IMR-90 (cell line): ENCODE data around the gene SLC27A4. TPM values are rescaled to one million over a fixed set of nuclear protein-coding genes. Genes with fewer than 3 reads are reported as not detected.
A peak's percentile ranks its signal among the peaks of the same experiment; 100 is the strongest.

ENCODE experiments used
- ATAC-seq: fragments of 200-7000 bp; cut with Tn5 transposase; 2 replicates; pipeline ENCODE4 v1.9.1; 2020; ENCODE audit warnings: low read depth, mild to moderate bottlenecking, moderate library complexity
- BruUV-seq: library from RNA; stranded (reverse); fragments of 400-500 nt; replicated peaks from 2 replicates; lab custom pipeline; 2021; lab: Mats Ljungman, UMichigan
- CTCF ChIA-PET: fragments of 300-600 bp; formaldehyde crosslinking; extraction: SDS; loops from one replicate; lab custom pipeline; 2021; ENCODE audit warnings: antibody characterized with exemption; lab: Yijun Ruan, JAX
- POLR2A ChIA-PET: fragments of 300-600 bp; sonication (Branson Sonifier 250); formaldehyde crosslinking; loops from one replicate; lab custom pipeline; 2022; ENCODE audit warnings: antibody characterized with exemption; ENCODE audit not compliant: unreplicated experiment; lab: Charles Lee
- DNase-seq: peaks from one replicate; pipeline ENCODE4 v3.0.0; 2013
- H2AFZ ChIP-seq: replicated peaks from 2 replicates; pipeline ENCODE3; 2013; ENCODE audit warnings: low read length, mild to moderate bottlenecking; ENCODE audit not compliant: poor library complexity
- H2AK5ac ChIP-seq: 2 replicates; pipeline ENCODE4 v1.6.1; 2013; ENCODE audit warnings: low read depth, low read length, inconsistent platforms
- H2AK9ac ChIP-seq: replicated peaks from 2 replicates; pipeline ENCODE3; 2013; ENCODE audit warnings: mild to moderate bottlenecking, low read depth, low read length, moderate library complexity; ENCODE audit not compliant: poor library complexity
- H2BK120ac ChIP-seq: 2 replicates; pipeline ENCODE4 v1.6.1; 2013; ENCODE audit warnings: low read depth, low read length, inconsistent platforms
- H2BK15ac ChIP-seq: 3 replicates; pipeline ENCODE4 v1.6.1; 2013; ENCODE audit warnings: low read depth, low read length, inconsistent platforms
- H2BK20ac ChIP-seq: 2 replicates; pipeline ENCODE4 v1.6.1; 2013; ENCODE audit warnings: low read depth, mild to moderate bottlenecking, inconsistent platforms, low read length, moderate library complexity
- H2BK5ac ChIP-seq: 2 replicates; pipeline ENCODE4 v1.6.1; 2013; ENCODE audit warnings: mild to moderate bottlenecking, low read depth, low read length, inconsistent platforms; ENCODE audit not compliant: poor library complexity, severe bottlenecking
- H3K14ac ChIP-seq: replicated peaks from 2 replicates; pipeline ENCODE4 v1.6.1; 2013; ENCODE audit warnings: low read depth, low read length, inconsistent platforms
- H3K18ac ChIP-seq: 2 replicates; pipeline ENCODE4 v1.6.1; 2013; ENCODE audit warnings: low read depth, low read length, control low read depth
- H3K23ac ChIP-seq: 2 replicates; pipeline ENCODE4 v1.6.1; 2013; ENCODE audit warnings: low read depth, low read length, inconsistent platforms
- H3K27ac ChIP-seq: 2 replicates; pipeline ENCODE4 v1.5.1; 2013; ENCODE audit warnings: mild to moderate bottlenecking, control low read depth, low read length; ENCODE audit not compliant: insufficient read depth
- H3K27me3 ChIP-seq: 2 replicates; pipeline ENCODE4 v1.6.1; 2013; ENCODE audit warnings: low read length; ENCODE audit not compliant: control insufficient read depth, insufficient read depth
- H3K36me3 ChIP-seq: 2 replicates; pipeline ENCODE4 v1.6.1; 2013; ENCODE audit warnings: low read length, mixed read lengths; ENCODE audit not compliant: control insufficient read depth, insufficient read depth
- H3K4ac ChIP-seq: 2 replicates; pipeline ENCODE4 v1.6.1; 2013; ENCODE audit warnings: low read depth, low read length, inconsistent platforms
- H3K4me1 ChIP-seq: 2 replicates; pipeline ENCODE4 v1.6.1; 2013; ENCODE audit warnings: low read length, mixed read lengths; ENCODE audit not compliant: control insufficient read depth, insufficient read depth
- H3K4me2 ChIP-seq: 2 replicates; pipeline ENCODE4 v1.6.1; 2013; ENCODE audit warnings: low read depth, mild to moderate bottlenecking, control low read depth, low read length, moderate library complexity
- H3K4me3 ChIP-seq: 2 replicates; pipeline ENCODE4 v1.5.1; 2013; ENCODE audit warnings: low read depth, mild to moderate bottlenecking, control low read depth, low read length, moderate library complexity; ENCODE audit not compliant: insufficient read depth
- H3K56ac ChIP-seq: 2 replicates; pipeline ENCODE4 v1.6.1; 2013; ENCODE audit warnings: low read length, inconsistent platforms; ENCODE audit not compliant: insufficient read depth; ENCODE audit errors: extremely low read depth
- H3K79me1 ChIP-seq, 2 experiments: 2 replicates each; pipeline ENCODE4 v1.6.1; 2013; ENCODE audit warnings: low read length in 2 of 2, inconsistent platforms in 1 of 2, low read depth in 1 of 2
- H3K9ac ChIP-seq: 2 replicates; pipeline ENCODE4 v1.6.1; 2013; ENCODE audit warnings: low read depth, low read length, control low read depth
- H3K9me1 ChIP-seq: 2 replicates; pipeline ENCODE4 v1.6.1; 2013; ENCODE audit warnings: low read length, inconsistent platforms; ENCODE audit not compliant: insufficient read depth
- H3K9me3 ChIP-seq: 2 replicates; pipeline ENCODE4 v1.6.1; 2013; ENCODE audit warnings: low read length; ENCODE audit not compliant: control insufficient read depth, insufficient read depth
- H4K20me1 ChIP-seq: 2 replicates; pipeline ENCODE4 v1.6.1; 2013; ENCODE audit warnings: low read length, inconsistent platforms; ENCODE audit not compliant: insufficient read depth
- H4K5ac ChIP-seq: 2 replicates; pipeline ENCODE4 v1.6.1; 2013; ENCODE audit warnings: mild to moderate bottlenecking, low read depth, low read length, control low read depth
- H4K8ac ChIP-seq, 2 experiments: 2 replicates each; pipeline ENCODE4 v1.6.1; 2013; ENCODE audit warnings: low read depth in 2 of 2, low read length in 2 of 2, control low read depth in 1 of 2, inconsistent platforms in 1 of 2
- H4K91ac ChIP-seq: 2 replicates; pipeline ENCODE4 v1.6.1; 2013; ENCODE audit warnings: low read depth, low read length, inconsistent platforms; ENCODE audit not compliant: insufficient read depth
- CEBPB ChIP-seq: IDR thresholded peaks from 2 replicates; pipeline ENCODE4 v1.6.1; 2012; ENCODE audit warnings: low read depth, low read length, improper control_type of control experiment
- CHD1 ChIP-seq: IDR thresholded peaks from 2 replicates; pipeline ENCODE4 v1.6.1; 2012; ENCODE audit warnings: low read depth, low read length, improper control_type of control experiment
- MAZ ChIP-seq: IDR thresholded peaks from 2 replicates; pipeline ENCODE4 v1.6.1; 2012; ENCODE audit warnings: low read depth, mild to moderate bottlenecking, low read length, improper control_type of control experiment, moderate library complexity, borderline replicate concordance
- RCOR1 ChIP-seq: IDR thresholded peaks from 2 replicates; pipeline ENCODE4 v1.6.1; 2012; ENCODE audit warnings: mild to moderate bottlenecking, low read length, improper control_type of control experiment; ENCODE audit not compliant: insufficient replicate concordance
- RFX5 ChIP-seq: IDR thresholded peaks from 2 replicates; pipeline ENCODE4 v1.8.0; 2012; ENCODE audit warnings: low read depth, mild to moderate bottlenecking, low read length, moderate library complexity
- SMC3 ChIP-seq: fragments of 150-350 bp; IDR thresholded peaks from 2 replicates; pipeline ENCODE4 v1.6.1; 2016; ENCODE audit warnings: low read depth, mild to moderate bottlenecking, antibody characterized with exemption, low read length, moderate library complexity
- WGBS, 2 experiments: methylation state at CpG; one replicate each; pipeline versions ENCODE4 v1.1.5 to v1.1.7; 2013; ENCODE audit warnings: missing lambda C conversion rate in 2 of 2; ENCODE audit not compliant: insufficient read length in 1 of 2; ENCODE audit errors: extremely low coverage in 2 of 2; 5-methylcytosine and 5-hydroxymethylcytosine counted together
- dilution Hi-C: fragments of 300-500 bp; cut with HindIII; formaldehyde crosslinking; loops from one replicate; pipeline ENCODE4 v1.14.3; 2018; ENCODE audit warnings: low sequenced_read_pairs; ENCODE audit not compliant: unreplicated experiment
- in situ Hi-C: fragments of 300-500 bp; cut with MboI; formaldehyde crosslinking; loops from 3 replicates; pipeline ENCODE4 v1.14.3; 2019; ENCODE audit warnings: low sequenced_read_pairs, inconsistent platforms, mixed read lengths
- intact Hi-C: fragments of 100-400 bp; cut with micrococcal nuclease; formaldehyde crosslinking; loops from 2 replicates; pipeline ENCODE4 v1.10.0; 2022
- polyA plus RNA-seq, 3 experiments: library from polyadenylated mRNA; depleted of rRNA; stranded (reverse); fragments of >200 nt; gene quantifications; 2 replicates each; pipeline ENCODE4 v1.2.3, GENCODE V29; 2012; ENCODE audit warnings: low replicate concordance in 1 of 3
- total RNA-seq: library from RNA; depleted of rRNA; stranded (reverse); fragments of >200 nt; gene quantifications from 2 replicates; pipeline ENCODE4 v1.2.3, GENCODE V29; 2012
- TF ChIP-seq, protein P1 (sequence below): fragments of 150-350 bp; IDR thresholded peaks from 2 replicates; pipeline ENCODE4 v1.6.1; 2016; ENCODE audit warnings: low read depth, mild to moderate bottlenecking, low read length, moderate library complexity, borderline replicate concordance
- TF ChIP-seq, protein P2 (sequence below): fragments of 150-350 bp; IDR thresholded peaks from 2 replicates; pipeline ENCODE4 v1.6.1; 2017; ENCODE audit warnings: mild to moderate bottlenecking, antibody characterized with exemption, low read length, low read depth

Gene SLC27A4
- total and polyA plus RNA-seq, 2 of the 4 experiments (the other 2 are of a cell fraction), result 9.7 to 13.7 TPM

DNA sequence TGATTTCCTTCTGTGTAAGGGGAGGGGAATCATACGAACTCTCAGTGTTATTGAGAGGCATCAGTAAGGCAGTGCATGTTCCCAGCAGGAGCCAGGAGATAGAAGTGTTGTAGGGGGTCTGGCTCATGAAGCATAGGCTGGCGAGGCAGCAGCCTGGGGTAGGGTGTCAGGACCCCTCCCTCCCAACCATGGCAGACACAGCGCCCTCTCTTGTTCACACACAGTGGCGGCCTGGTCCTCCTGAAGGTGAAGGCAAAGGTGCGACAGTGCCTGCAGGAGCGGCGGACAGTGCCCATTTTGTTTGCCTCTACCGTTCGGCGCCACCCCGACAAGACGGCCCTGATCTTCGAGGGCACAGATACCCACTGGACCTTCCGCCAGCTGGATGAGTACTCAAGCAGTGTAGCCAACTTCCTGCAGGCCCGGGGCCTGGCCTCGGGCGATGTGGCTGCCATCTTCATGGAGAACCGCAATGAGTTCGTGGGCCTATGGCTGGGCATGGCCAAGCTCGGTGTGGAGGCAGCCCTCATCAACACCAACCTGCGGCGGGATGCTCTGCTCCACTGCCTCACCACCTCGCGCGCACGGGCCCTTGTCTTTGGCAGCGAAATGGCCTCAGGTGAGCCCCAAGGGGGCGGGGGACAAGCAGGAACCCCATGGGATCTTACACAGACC, 4.7 kb downstream of the SLC27A4 start:
- Histone ChIP-seq H3K27ac (no peak overlapping the region), H3K36me3 (peaks cover 43% of the 10 kb centered on the region), H4K5ac (no peak overlapping the region), H2BK5ac (no peak overlapping the region), H3K56ac (no peak overlapping the region), H3K14ac (no peak overlapping the region), H2AK9ac (peak overlapping the region; percentile 61), H4K91ac (no peak overlapping the region), H2AK5ac (no peak overlapping the region), H3K9me1 (peaks cover 3% of the 10 kb centered on the region; the same call in 1 of the 2 replicates), H4K8ac (no peak overlapping the region), H4K20me1 (peaks cover 3% of the 10 kb centered on the region; the same call in 1 of the 2 replicates), H3K9ac (no peak overlapping the region), H3K9me3 (no peaks in the 10 kb centered on the region), H3K4me2 (no peak overlapping the region), H3K23ac (no peak overlapping the region), H3K4me1 (0 out of 2 replicates have a peak, but pooled peaks cover 1% of the 10 kb centered on the region), H2BK15ac (no peak overlapping the region), H3K18ac (no peak overlapping the region), H2BK20ac (no peak overlapping the region), H3K4me3 (no peak overlapping the region), H3K27me3 (no peaks in the 10 kb centered on the region), H2AFZ (no peak overlapping the region), H2BK120ac (no peak overlapping the region), H3K4ac (no peak overlapping the region), H3K79me1 (peaks cover 4 to 34% of the 10 kb centered on the region in 2 experiments; a peak in 3 of 4 replicates)
- intact Hi-C loops (no loop called here), dilution Hi-C loops (no loop called here), in situ Hi-C loops (no loop called here)
- ChIA-PET CTCF (no interaction called here), POLR2A (interaction anchor here (0.6 kb wide), 1 partner anchor 243 kb away, joined by 3 read pairs; no protein-coding TSS in a partner anchor)
- TF ChIP-seq, protein P1, sequence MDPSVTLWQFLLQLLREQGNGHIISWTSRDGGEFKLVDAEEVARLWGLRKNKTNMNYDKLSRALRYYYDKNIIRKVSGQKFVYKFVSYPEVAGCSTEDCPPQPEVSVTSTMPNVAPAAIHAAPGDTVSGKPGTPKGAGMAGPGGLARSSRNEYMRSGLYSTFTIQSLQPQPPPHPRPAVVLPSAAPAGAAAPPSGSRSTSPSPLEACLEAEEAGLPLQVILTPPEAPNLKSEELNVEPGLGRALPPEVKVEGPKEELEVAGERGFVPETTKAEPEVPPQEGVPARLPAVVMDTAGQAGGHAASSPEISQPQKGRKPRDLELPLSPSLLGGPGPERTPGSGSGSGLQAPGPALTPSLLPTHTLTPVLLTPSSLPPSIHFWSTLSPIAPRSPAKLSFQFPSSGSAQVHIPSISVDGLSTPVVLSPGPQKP, result no peak
- TF ChIP-seq RFX5 (no peak), SMC3 (no peak), CEBPB (no peak), RCOR1 (no peak), CHD1 (no peak), MAZ (no peak)
- TF ChIP-seq, protein P2, sequence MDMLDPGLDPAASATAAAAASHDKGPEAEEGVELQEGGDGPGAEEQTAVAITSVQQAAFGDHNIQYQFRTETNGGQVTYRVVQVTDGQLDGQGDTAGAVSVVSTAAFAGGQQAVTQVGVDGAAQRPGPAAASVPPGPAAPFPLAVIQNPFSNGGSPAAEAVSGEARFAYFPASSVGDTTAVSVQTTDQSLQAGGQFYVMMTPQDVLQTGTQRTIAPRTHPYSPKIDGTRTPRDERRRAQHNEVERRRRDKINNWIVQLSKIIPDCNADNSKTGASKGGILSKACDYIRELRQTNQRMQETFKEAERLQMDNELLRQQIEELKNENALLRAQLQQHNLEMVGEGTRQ, result no peak
- DNase-seq, result no peak
- ATAC-seq, result no peak
- WGBS, 2 experiments, result 99% methylated on average over 18 of the region's 28 CpGs; no CpG with 5 or more reads in 1 of the 2 experiments
- BruUV-seq, result no TSS peak
